GM18508 (cell line): ENCODE measurements around the gene GRB10.
"Not testable (repeated sequence)": the region's sequence is repeated elsewhere in the genome, so short reads cannot be mapped to it uniquely, and the experiment has no call there.

Experiments
- ATAC-seq: cut with Tn5 transposase; IDR thresholded peaks from one replicate; pipeline ENCODE4 v1.9.1; 2021; ENCODE audit warnings: moderate number of reproducible peaks; ENCODE audit not compliant: insufficient read depth, unreplicated experiment

The GRB10 gene

GRCh38 chr7:50781381-50782293, 1.1 kb downstream of the GRB10 start:
- ATAC-seq = no peak

GRCh38 chr7:50780436-50780835, 2.3 kb downstream of the GRB10 start:
- no peak for ATAC-seq

GRCh38 chr7:50779427-50779826, 3.3 kb downstream of the GRB10 start:
- no peak for ATAC-seq

- ATAC-seq = no peak
Observed at GRCh38 chr7:50778189-50778588, 4.5 kb downstream of the GRB10 start.

- ATAC-seq = no peak
Observed at GRCh38 chr7:50775836-50776235, 6.9 kb downstream of the GRB10 start.

- ATAC-seq = no peak
Observed at GRCh38 chr7:50775231-50775630, 7.5 kb downstream of the GRB10 start.

GRCh38 chr7:50774319-50774718, 8.4 kb downstream of the GRB10 start:
- ATAC-seq = no peak

- not testable (repeated sequence) for ATAC-seq
Observed at GRCh38 chr7:50773071-50773470, 9.6 kb downstream of the GRB10 start.

GRCh38 chr7:50771120-50772002, 11.3 kb downstream of the GRB10 start:
- no peak for ATAC-seq

GRCh38 chr7:50768485-50769474, 13.9 kb downstream of the GRB10 start:
- no peak for ATAC-seq

- ATAC-seq = no peak
Observed at GRCh38 chr7:50766849-50767207, 15.9 kb downstream of the GRB10 start.

- ATAC-seq = no peak
Observed at GRCh38 chr7:50766106-50766848, 16.4 kb downstream of the GRB10 start.

GRCh38 chr7:50762337-50762736, 20.4 kb downstream of the GRB10 start:
- no peak for ATAC-seq

GRCh38 chr7:50761713-50762112, 21.0 kb downstream of the GRB10 start:
- no peak for ATAC-seq

- ATAC-seq = no peak
Observed at GRCh38 chr7:50757703-50758390, 24.8 kb downstream of the GRB10 start.

GRCh38 chr7:50756180-50756579, 26.5 kb downstream of the GRB10 start:
- no peak for ATAC-seq

GRCh38 chr7:50754684-50755083, 28.0 kb downstream of the GRB10 start:
- no peak for ATAC-seq

GRCh38 chr7:50754241-50754640, 28.5 kb downstream of the GRB10 start:
- no peak for ATAC-seq

- no peak for ATAC-seq
Observed at GRCh38 chr7:50752422-50752821, 30.3 kb downstream of the GRB10 start.
